Measurements from ENCODE around the gene CIAO3. TPM values are rescaled to one million over a fixed set of nuclear protein-coding genes. Genes with fewer than 3 reads are reported as not detected.

Gene CIAO3
- total RNA-seq, 1 donor from 2014 or later = 46.0 TPM

DNA sequence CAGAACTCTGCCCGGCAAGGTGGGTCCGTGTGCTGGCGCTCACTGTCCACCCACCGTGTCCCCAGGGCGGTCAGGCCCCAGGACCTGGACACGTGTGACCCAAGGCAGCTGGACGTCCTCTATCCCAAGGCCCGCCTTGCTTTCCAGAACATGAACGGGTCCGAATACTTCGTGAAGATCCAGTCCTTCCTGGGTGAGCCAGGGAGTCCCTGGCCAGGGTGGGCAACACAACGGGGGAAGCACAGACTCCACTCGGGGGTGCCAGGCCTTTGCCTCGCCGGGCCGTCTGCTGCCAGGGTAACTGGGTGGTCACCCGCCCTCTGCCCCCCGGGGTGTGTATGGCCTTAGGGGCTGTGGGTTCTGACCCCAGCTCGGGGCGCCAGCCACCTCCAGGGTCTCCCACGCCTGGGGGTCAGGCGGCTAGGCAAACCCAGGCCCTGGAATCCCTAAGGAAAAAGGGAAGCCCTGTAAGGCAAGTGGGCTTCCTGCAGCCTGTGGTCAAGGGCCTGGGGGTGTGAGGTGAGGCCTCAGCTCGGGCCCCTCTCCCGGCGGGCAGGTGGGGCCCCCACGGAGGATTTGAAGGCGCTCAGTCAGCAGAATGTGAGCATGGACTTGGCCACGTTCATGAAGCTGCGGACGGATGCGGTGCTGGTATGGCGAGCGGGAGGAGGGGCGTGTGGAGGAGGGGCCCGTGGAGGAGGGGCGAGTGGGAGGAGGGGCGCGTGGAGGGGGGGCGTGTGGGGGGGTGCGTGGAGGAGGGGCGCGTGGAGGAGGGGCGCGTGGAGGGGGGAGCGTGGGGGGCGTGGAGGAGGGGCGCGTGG lies 26.2 kb upstream of the CIAO3 start:
- no peak overlapping the region for H3K27ac Mint-ChIP-seq
- peaks cover 1% of the 10 kb centered on the region for H3K4me1 Mint-ChIP-seq
- TF ChIP-seq CTCF (IDR thresholded peaks at IDR 0.05; ENCODE audit: unreplicated experiment) = no peak
- no peak overlapping the region for H3K4me3 Mint-ChIP-seq
- H3K9me3 Mint-ChIP-seq = no peaks in the 10 kb centered on the region
- DNase-seq (ENCODE audit: low spot score in 2 of 2, unreplicated experiment in 2 of 2) = no peak
- no peaks in the 10 kb centered on the region for H3K36me3 Mint-ChIP-seq
- H3K27me3 Mint-ChIP-seq (ENCODE audit: low read depth) = no peaks in the 10 kb centered on the region

- Mint-ChIP-seq H3K27ac (no peak overlapping the region), H3K36me3 (no peaks in the 10 kb centered on the region), H3K4me1 (peaks cover 8% of the 10 kb centered on the region)
These were observed 25.4 kb upstream of the CIAO3 start for GRCh38 chr16:766008-766819.

DNA sequence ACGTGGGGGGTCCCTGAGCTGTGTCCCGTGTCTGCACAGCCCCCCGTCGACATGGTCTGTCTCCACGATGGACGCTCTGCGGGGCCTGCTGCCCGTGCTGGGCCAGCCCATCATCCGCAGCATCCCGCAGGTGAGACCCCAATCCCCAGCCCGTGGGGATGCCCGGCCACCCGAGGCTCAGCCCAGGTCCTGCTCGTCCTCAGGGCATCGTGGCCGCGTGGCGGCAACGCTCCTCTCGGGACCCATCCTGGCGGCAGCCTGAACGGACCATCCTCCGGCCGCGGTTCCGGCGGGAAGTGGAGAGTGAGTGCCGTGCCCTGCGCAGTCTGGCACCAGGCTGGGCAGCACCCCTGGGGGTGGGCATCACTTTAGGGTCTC lies 24.7 kb upstream of the CIAO3 start:
- no peak for DNase-seq (ENCODE audit: low spot score in 2 of 2, unreplicated experiment in 2 of 2)
- TF ChIP-seq CTCF (IDR thresholded peaks at IDR 0.05; ENCODE audit: unreplicated experiment) = no peak
- Mint-ChIP-seq H3K36me3 (no peaks in the 10 kb centered on the region), H3K4me1 (peaks cover 11% of the 10 kb centered on the region), H3K27ac (no peak overlapping the region), H3K9me3 (no peaks in the 10 kb centered on the region), H3K4me3 (no peak overlapping the region), H3K27me3 (ENCODE audit: low read depth) (no peaks in the 10 kb centered on the region)

More at GRCh38 chr16:766008-766819, 25.4 kb upstream of the CIAO3 start:
- no peak for TF ChIP-seq CTCF (IDR thresholded peaks at IDR 0.05; ENCODE audit: unreplicated experiment)
- DNase-seq (ENCODE audit: low spot score in 2 of 2, unreplicated experiment in 2 of 2) = no peak
- no peaks in the 10 kb centered on the region for H3K9me3 Mint-ChIP-seq
- H3K4me3 Mint-ChIP-seq = no peak overlapping the region
- no peaks in the 10 kb centered on the region for H3K27me3 Mint-ChIP-seq (ENCODE audit: low read depth)

GRCh38 chr16:764848-765487 lies 24.2 kb upstream of the CIAO3 start:
- no peak for DNase-seq (ENCODE audit: low spot score in 2 of 2, unreplicated experiment in 2 of 2)
- Mint-ChIP-seq H3K4me1 (peaks cover 13% of the 10 kb centered on the region), H3K27ac (no peak overlapping the region), H3K4me3 (no peak overlapping the region), H3K36me3 (no peaks in the 10 kb centered on the region), H3K27me3 (ENCODE audit: low read depth) (no peaks in the 10 kb centered on the region), H3K9me3 (no peaks in the 10 kb centered on the region)
- TF ChIP-seq CTCF (IDR thresholded peaks at IDR 0.05; ENCODE audit: unreplicated experiment) = no peak

GRCh38 chr16:764184-764750 lies 23.5 kb upstream of the CIAO3 start:
- peaks cover 20% of the 10 kb centered on the region for H3K4me1 Mint-ChIP-seq
- no peak for TF ChIP-seq CTCF (IDR thresholded peaks at IDR 0.05; ENCODE audit: unreplicated experiment)
- H3K36me3 Mint-ChIP-seq = no peaks in the 10 kb centered on the region
- no peaks in the 10 kb centered on the region for H3K9me3 Mint-ChIP-seq
- H3K27me3 Mint-ChIP-seq (ENCODE audit: low read depth) = no peaks in the 10 kb centered on the region
- no peak for DNase-seq (ENCODE audit: low spot score in 2 of 2, unreplicated experiment in 2 of 2)
- H3K27ac Mint-ChIP-seq = no peak overlapping the region
- no peak overlapping the region for H3K4me3 Mint-ChIP-seq

Measured in mesothelial cell of epicardium (in vitro differentiated cells).